PC-3 (cell line): ENCODE results near the gene SAMD11. TPM values are rescaled to one million over a fixed set of nuclear protein-coding genes. Genes with fewer than 3 reads are reported as not detected.

ENCODE experiments used
- ATAC-seq: fragments of 200-7000 bp; cut with Tn5 transposase; 2 replicates; pipeline ENCODE4 v1.9.1; 2020; ENCODE audit warnings: mild to moderate bottlenecking, moderate library complexity
- BruUV-seq: library from RNA; stranded (reverse); fragments of 400-500 nt; replicated peaks from 2 replicates; lab custom pipeline; 2021; lab: Mats Ljungman, UMichigan
- CTCF ChIA-PET: fragments of 300-600 bp; sonication (Branson Sonifier 250); formaldehyde crosslinking; loops from one replicate; lab custom pipeline; 2022; ENCODE audit warnings: antibody characterized with exemption; lab: Charles Lee
- POLR2A ChIA-PET: fragments of 300-600 bp; sonication (Branson Sonifier 250); formaldehyde crosslinking; loops from one replicate; lab custom pipeline; 2022; ENCODE audit warnings: antibody characterized with exemption; ENCODE audit not compliant: unreplicated experiment; lab: Charles Lee
- DNase-seq: peaks from one replicate; pipeline ENCODE4 v3.0.0-alpha.2; 2015
- H2AFZ ChIP-seq: fragments of 300-600 bp; sonication (generic); 2 replicates; pipeline ENCODE4 v1.6.0; 2016; ENCODE audit warnings: antibody characterized with exemption, low read length
- H3F3A ChIP-seq: fragments of 300-600 bp; sonication (generic); one replicate; pipeline ENCODE4 v1.6.0; 2017; ENCODE audit warnings: antibody characterized with exemption, low read length, control low read depth, mild to moderate bottlenecking; ENCODE audit not compliant: unreplicated experiment
- H3K27ac ChIP-seq: fragments of 300-600 bp; sonication (generic); 2 replicates; pipeline ENCODE4 v1.5.1; 2016; ENCODE audit warnings: mild to moderate bottlenecking, low read length
- H3K27me3 ChIP-seq: fragments of 300-600 bp; sonication (generic); 2 replicates; pipeline ENCODE4 v1.6.1; 2016; ENCODE audit warnings: low read length, mixed read lengths
- H3K36me3 ChIP-seq: fragments of 300-600 bp; sonication (generic); 2 replicates; pipeline ENCODE4 v1.6.1; 2016; ENCODE audit warnings: low read depth, mixed run types, low read length, mixed read lengths
- H3K4me1 ChIP-seq: fragments of 300-600 bp; sonication (generic); 2 replicates; pipeline ENCODE4 v1.5.1; 2016; ENCODE audit warnings: low read length; ENCODE audit not compliant: insufficient read depth
- H3K4me2 ChIP-seq: fragments of 300-600 bp; sonication (generic); 2 replicates; pipeline ENCODE4 v1.6.0; 2016; ENCODE audit warnings: low read length
- H3K4me3 ChIP-seq: fragments of 300-600 bp; sonication (generic); 2 replicates; pipeline ENCODE4 v1.5.1; 2016; ENCODE audit warnings: mild to moderate bottlenecking, low read length, mixed read lengths
- H3K79me2 ChIP-seq: fragments of 300-600 bp; sonication (generic); 2 replicates; pipeline ENCODE4 v1.6.1; 2017; ENCODE audit warnings: low read length, mixed read lengths
- H3K9ac ChIP-seq: fragments of 300-600 bp; sonication (generic); 2 replicates; pipeline ENCODE4 v1.6.0; 2016; ENCODE audit warnings: mild to moderate bottlenecking, low read length
- H3K9me2 ChIP-seq: fragments of 300-600 bp; sonication (generic); replicated peaks from 2 replicates; pipeline ENCODE4 v1.6.1; 2016; ENCODE audit warnings: mixed run types, low read length, mixed read lengths
- H3K9me3 ChIP-seq: fragments of 300-600 bp; sonication (generic); 2 replicates; pipeline ENCODE4 v1.6.1; 2016; ENCODE audit warnings: low read length, mixed read lengths
- H4K20me1 ChIP-seq: fragments of 300-600 bp; sonication (generic); 2 replicates; pipeline ENCODE4 v1.6.1; 2016; ENCODE audit warnings: low read length, mixed read lengths
- CTCF ChIP-seq: fragments of 300-600 bp; sonication (generic); conservative IDR thresholded peaks from 2 replicates; pipeline ENCODE4 v1.5.1; 2017; ENCODE audit warnings: antibody characterized with exemption, low read depth, mild to moderate bottlenecking, low read length
- EZH2 ChIP-seq: fragments of 300-600 bp; sonication (generic); IDR thresholded peaks from one replicate; pipeline ENCODE4 v1.6.1; 2017; ENCODE audit warnings: antibody characterized with exemption, mild to moderate bottlenecking, low read length; ENCODE audit not compliant: unreplicated experiment
- EZH2phosphoT487 ChIP-seq: fragments of 300-600 bp; sonication (generic); IDR thresholded peaks from 2 replicates; pipeline ENCODE4 v1.6.1; 2018; ENCODE audit warnings: mild to moderate bottlenecking, antibody characterized with exemption, low read length, borderline replicate concordance
- intact Hi-C: fragments of 100-400 bp; cut with micrococcal nuclease; formaldehyde crosslinking; loops from 2 replicates; pipeline ENCODE4 v1.9.0; 2023
- total RNA-seq: library from RNA; depleted of rRNA; stranded (reverse); fragments of >200 nt; gene quantifications from 2 replicates; pipeline ENCODE4 v1.2.3, GENCODE V29; 2014

SAMD11 gene
- total RNA-seq, 1 experiment from 2014 or later, result 5.8 TPM

GRCh38 chr1:920521-920920, 3.2 kb upstream of the SAMD11 start:
- H3K9ac ChIP-seq, result no peak overlapping the region
- TF ChIP-seq CTCF (no peak), EZH2 (no peak), EZH2phosphoT487 (no peak)
- H3K27me3 ChIP-seq, result peaks cover 85% of the 10 kb centered on the region
- no peaks in the 10 kb centered on the region for H3F3A ChIP-seq
- POLR2A ChIA-PET, result no interaction called here
- ATAC-seq, result no peak
- H3K79me2 ChIP-seq, result no peaks in the 10 kb centered on the region
- intact Hi-C loops, result loop anchor here (2.0 kb wide), 1 partner anchor 18 kb away; no protein-coding TSS in a partner anchor
- H3K9me2 ChIP-seq, result no peaks in the 10 kb centered on the region
- H3K36me3 ChIP-seq, result no peaks in the 10 kb centered on the region
- H2AFZ ChIP-seq, result no peak overlapping the region
- H3K27ac ChIP-seq, result no peak overlapping the region
- BruUV-seq, result no TSS peak
- no peaks in the 10 kb centered on the region for H3K9me3 ChIP-seq
- no peak for DNase-seq
- peaks cover 10% of the 10 kb centered on the region for H3K4me1 ChIP-seq
- peak overlapping the region; percentile 38 for H3K4me2 ChIP-seq
- no peaks in the 10 kb centered on the region for H4K20me1 ChIP-seq
- H3K4me3 ChIP-seq, result no peak overlapping the region
- CTCF ChIA-PET, result interaction anchor here (0.7 kb wide), 1 partner anchor 17 kb away, joined by 3 read pairs; no protein-coding TSS in a partner anchor

GRCh38 chr1:921011-921837, 2.5 kb upstream of the SAMD11 start:
- TF ChIP-seq EZH2phosphoT487, result no peak
- TF ChIP-seq CTCF, result peak; percentile 34; the same call in 1 of the 2 replicates
- no peak overlapping the region for H3K9ac ChIP-seq
- BruUV-seq, result no TSS peak
- no peaks in the 10 kb centered on the region for H3K9me3 ChIP-seq
- no peak overlapping the region for H3K4me3 ChIP-seq
- H4K20me1 ChIP-seq, result no peaks in the 10 kb centered on the region
- no peaks in the 10 kb centered on the region for H3K9me2 ChIP-seq
- intact Hi-C loops, result loop anchor here (2.0 kb wide), 1 partner anchor 18 kb away; no protein-coding TSS in a partner anchor
- no peaks in the 10 kb centered on the region for H3F3A ChIP-seq
- H3K36me3 ChIP-seq, result no peaks in the 10 kb centered on the region
- peak; percentile 44 for ATAC-seq
- no peaks in the 10 kb centered on the region for H3K79me2 ChIP-seq
- H3K27me3 ChIP-seq, result peaks cover 85% of the 10 kb centered on the region
- H3K4me1 ChIP-seq, result peaks cover 10% of the 10 kb centered on the region
- H3K27ac ChIP-seq, result no peak overlapping the region
- DNase-seq, result peak; percentile 68
- CTCF ChIA-PET, result interaction anchor here (0.7 kb wide), 1 partner anchor 17 kb away, joined by 3 read pairs; no protein-coding TSS in a partner anchor
- H3K4me2 ChIP-seq, result peak overlapping the region; percentile 38
- POLR2A ChIA-PET, result no interaction called here
- H2AFZ ChIP-seq, result no peak overlapping the region
